Lower leg skin (tissue), 4 donors: ENCODE data around the gene CCDC167. TPM values are rescaled to one million over a fixed set of nuclear protein-coding genes. Genes with fewer than 3 reads are reported as not detected.
"Not testable (repeated sequence)": the region's sequence is repeated elsewhere in the genome, so short reads cannot be mapped to it uniquely, and the experiment has no call there.

Experiments
- DNase-seq, 2 donors: peaks; one replicate each; pipeline ENCODE4 v3.0.0-alpha.2; 2019; ENCODE audit warnings: low spot score in 2 of 2
- H3K4me3 ChIP-seq: fragments of 200-600 bp; sonication (generic); 2 replicates; pipeline ENCODE4 v1.5.1; 2017; ENCODE audit warnings: mild to moderate bottlenecking, low read depth; ENCODE audit not compliant: poor library complexity, severe bottlenecking
- CTCF ChIP-seq, 3 donors: fragments of 450-650 bp; IDR thresholded peaks; one replicate each; pipeline ENCODE4 v1.5.1; 2016; ENCODE audit warnings: antibody characterized with exemption in 3 of 3, mild to moderate bottlenecking in 3 of 3, moderate library complexity in 2 of 3
- POLR2A ChIP-seq, 2 donors: fragments of 450-650 bp; IDR thresholded peaks; one replicate each; pipeline ENCODE4 v1.6.1; 2016 to 2017; ENCODE audit warnings: antibody characterized with exemption in 2 of 2, mild to moderate bottlenecking in 1 of 2, moderate library complexity in 1 of 2
- WGBS, 2 donors: methylation state at CpG; one replicate each; pipeline ENCODE4 v1.1.5; 2018; 5-methylcytosine and 5-hydroxymethylcytosine counted together
- intact Hi-C: fragments of 100-400 bp; cut with DNase I; formaldehyde crosslinking; loops from one replicate; pipeline ENCODE4 v1.15.0; 2023; ENCODE audit warnings: low total_unique reads
- total RNA-seq, 4 donors: library from RNA; depleted of rRNA; stranded (reverse); fragments of >200 nt; gene quantifications; one replicate each; pipeline ENCODE4 v1.1.0, GENCODE V29; 2016

The CCDC167 gene
- total RNA-seq, 4 donors from 2014 or later = 11.8 to 21.8 (median 14.5) TPM

GRCh38 chr6:37502703-37503291, 3.1 kb upstream of the CCDC167 start:
- 60 to 62% methylated on average over 7 of the region's 7 CpGs for WGBS, 2 donors
- intact Hi-C loops = no loop called here
- H3K4me3 ChIP-seq = no peak overlapping the region
- TF ChIP-seq POLR2A (IDR thresholded peaks at IDR 0.05) (no peak), CTCF (IDR thresholded peaks at IDR 0.05) (no peak)
- DNase-seq = no peak

- no peak overlapping the region for H3K4me3 ChIP-seq
- no peak for TF ChIP-seq CTCF (IDR thresholded peaks at IDR 0.05)
- no peak for TF ChIP-seq POLR2A (IDR thresholded peaks at IDR 0.05)
- WGBS, 2 donors = 75 to 78% methylated on average over 10 of the region's 10 CpGs
- no peak for DNase-seq
- intact Hi-C loops = no loop called here
Observed at GRCh38 chr6:37501632-37502491, 2.2 kb upstream of the CCDC167 start.

- intact Hi-C loops, DNase-seq, H3K4me3 ChIP-seq: not testable (repeated sequence)
- WGBS, 2 donors = 94 to 99% methylated on average over 6 of the region's 6 CpGs
Observed at GRCh38 chr6:37500904-37501303, 1.2 kb upstream of the CCDC167 start.

GRCh38 chr6:37500294-37500608, 558 bp upstream of the CCDC167 start:
- TF ChIP-seq CTCF (IDR thresholded peaks at IDR 0.05) = no peak
- H3K4me3 ChIP-seq = no peak overlapping the region
- WGBS, 2 donors = 71 to 74% methylated on average over 4 of the region's 4 CpGs
- no peak for DNase-seq
- intact Hi-C loops = no loop called here

- TF ChIP-seq POLR2A (IDR thresholded peaks at IDR 0.05) (no peak), CTCF (IDR thresholded peaks at IDR 0.05) (no peak)
- 82 to 88% methylated on average over 13 of the region's 13 CpGs for WGBS, 2 donors
- no peak overlapping the region for H3K4me3 ChIP-seq
- intact Hi-C loops = no loop called here
- DNase-seq = no peak
Observed at GRCh38 chr6:37496951-37497885, 2.5 kb downstream of the CCDC167 start.
